GM06990 (cell line): ENCODE results near the gene PRKCE.

ENCODE experiments used
- DNase-seq: peaks from one replicate; pipeline ENCODE4 v3.0.0-alpha.2; 2011; ENCODE audit not compliant: insufficient read length; ENCODE audit errors: extremely low read depth
- H3K27me3 ChIP-seq: replicated peaks from 2 replicates; pipeline ENCODE4 v1.6.0; 2011; ENCODE audit warnings: low read length; ENCODE audit not compliant: control insufficient read depth, insufficient read depth
- H3K36me3 ChIP-seq: 2 replicates; pipeline ENCODE4 v1.5.1; 2011; ENCODE audit warnings: low read length; ENCODE audit not compliant: control insufficient read depth, insufficient read depth
- H3K4me3 ChIP-seq: replicated peaks from 2 replicates; pipeline ENCODE4 v1.5.1; 2011; ENCODE audit warnings: low read depth, mild to moderate bottlenecking, control low read depth, low read length
- CTCF ChIP-seq: IDR thresholded peaks from 2 replicates; pipeline ENCODE4 v1.5.1; 2011; ENCODE audit warnings: low read length, control low read depth, mild to moderate bottlenecking, inconsistent platforms; ENCODE audit not compliant: insufficient read depth, poor library complexity, severe bottlenecking

Gene PRKCE

GRCh38 chr2:46040563-46041155 lies 389.2 kb downstream of the PRKCE start:
- H3K4me3 ChIP-seq = no peak overlapping the region
- TF ChIP-seq CTCF = no peak
- no peaks in the 10 kb centered on the region for H3K27me3 ChIP-seq
- DNase-seq = no peak
- H3K36me3 ChIP-seq = no peaks in the 10 kb centered on the region

GRCh38 chr2:46041434-46041833 lies 390.0 kb downstream of the PRKCE start:
- Histone ChIP-seq H3K27me3 (no peaks in the 10 kb centered on the region), H3K4me3 (no peak overlapping the region), H3K36me3 (no peaks in the 10 kb centered on the region)
- TF ChIP-seq CTCF = no peak
- DNase-seq = no peak

- no peak for DNase-seq
- TF ChIP-seq CTCF = no peak
- H3K36me3 ChIP-seq = no peaks in the 10 kb centered on the region
Measured at GRCh38 chr2:46042207-46042637, 390.7 kb downstream of the PRKCE start.

GRCh38 chr2:46042711-46043110 lies 391.2 kb downstream of the PRKCE start:
- no peaks in the 10 kb centered on the region for H3K27me3 ChIP-seq
- no peak for DNase-seq
- no peak for TF ChIP-seq CTCF
- no peaks in the 10 kb centered on the region for H3K36me3 ChIP-seq
- H3K4me3 ChIP-seq = no peak overlapping the region

More at GRCh38 chr2:46042207-46042637, 390.7 kb downstream of the PRKCE start:
- H3K4me3 ChIP-seq = no peak overlapping the region
- no peaks in the 10 kb centered on the region for H3K27me3 ChIP-seq

- Histone ChIP-seq H3K27me3 (no peaks in the 10 kb centered on the region), H3K36me3 (no peaks in the 10 kb centered on the region), H3K4me3 (no peak overlapping the region)
- no peak for DNase-seq
- TF ChIP-seq CTCF = no peak
Measured at GRCh38 chr2:46045888-46046287, 394.4 kb downstream of the PRKCE start.

GRCh38 chr2:46047290-46047689 lies 395.8 kb downstream of the PRKCE start:
- Histone ChIP-seq H3K36me3 (no peaks in the 10 kb centered on the region), H3K4me3 (no peak overlapping the region), H3K27me3 (no peaks in the 10 kb centered on the region)
- no peak for TF ChIP-seq CTCF
- DNase-seq = no peak
